Urothelium cell line (cell line): ENCODE data around the gene ZSWIM1.

ENCODE experiments used
- DNase-seq: peaks from one replicate; pipeline ENCODE4 v3.0.0; 2011; ENCODE audit warnings: low spot score, mixed read lengths
- FAIRE-seq: peaks from 2 replicates; lab custom pipeline; 2011; peaks lifted over from hg19 to GRCh38; lab: Jason Lieb, UNC

ZSWIM1 gene

GRCh38 chr20:45880988-45881788, at the start of gene ZSWIM1:
Gene ZSWIM1 (plus strand): TSS chr20:45881227. CDS start chr20:45882593, 1,366 bp downstream.
- FAIRE-seq (peak; percentile 92), DNase-seq (peak; percentile 100)

- DNase-seq, result no peak
- FAIRE-seq, result no peak
Observed at GRCh38 chr20:45832619-45833018, 48.4 kb upstream of the ZSWIM1 start.

- FAIRE-seq (no peak), DNase-seq (peak; percentile 94)
Observed at GRCh38 chr20:45833030-45833882, 47.8 kb upstream of the ZSWIM1 start, which contains the start of gene SNX21. Gene SNX21 (plus strand): TSS chr20:45833799. CDS start chr20:45833920, 121 bp downstream.

GRCh38 chr20:45833883-45834796, 46.9 kb upstream of the ZSWIM1 start:
- DNase-seq (peak; percentile 92), FAIRE-seq (no peak)

- FAIRE-seq, result no peak
- no peak for DNase-seq
Observed at GRCh38 chr20:45834797-45835161, 46.2 kb upstream of the ZSWIM1 start.

GRCh38 chr20:45835329-45835765, 45.7 kb upstream of the ZSWIM1 start:
- no peak for FAIRE-seq

GRCh38 chr20:45835825-45836224, 45.2 kb upstream of the ZSWIM1 start:
- FAIRE-seq, result no peak
- peak; percentile 57 for DNase-seq

More at GRCh38 chr20:45835329-45835765, 45.7 kb upstream of the ZSWIM1 start:
- DNase-seq, result no peak

GRCh38 chr20:45836841-45837240, 44.2 kb upstream of the ZSWIM1 start:
- DNase-seq (no peak), FAIRE-seq (no peak)

GRCh38 chr20:45840700-45841198, 40.3 kb upstream of the ZSWIM1 start:
- FAIRE-seq (no peak), DNase-seq (no peak)

GRCh38 chr20:45841407-45842129, 39.5 kb upstream of the ZSWIM1 start:
- DNase-seq (no peak), FAIRE-seq (no peak)

GRCh38 chr20:45842169-45842812, 38.7 kb upstream of the ZSWIM1 start:
- DNase-seq (no peak), FAIRE-seq (no peak)

- no peak for FAIRE-seq
- DNase-seq, result no peak
Observed at GRCh38 chr20:45843506-45843905, 37.5 kb upstream of the ZSWIM1 start.

- no peak for FAIRE-seq
- no peak for DNase-seq
Observed at GRCh38 chr20:45845452-45845851, 35.6 kb upstream of the ZSWIM1 start.

GRCh38 chr20:45848421-45848820, 32.6 kb upstream of the ZSWIM1 start:
- DNase-seq (no peak), FAIRE-seq (no peak)

- DNase-seq (no peak), FAIRE-seq (no peak)
Observed at GRCh38 chr20:45848969-45849582, 32.0 kb upstream of the ZSWIM1 start.

GRCh38 chr20:45850238-45850637, 30.8 kb upstream of the ZSWIM1 start:
- DNase-seq (no peak), FAIRE-seq (no peak)

- no peak for FAIRE-seq
- DNase-seq, result no peak
Observed at GRCh38 chr20:45850926-45851325, 30.1 kb upstream of the ZSWIM1 start.

- no peak for FAIRE-seq
Observed at GRCh38 chr20:45851501-45851900, 29.5 kb upstream of the ZSWIM1 start.

GRCh38 chr20:45852326-45852725, 28.7 kb upstream of the ZSWIM1 start:
- FAIRE-seq (no peak), DNase-seq (no peak)

More at GRCh38 chr20:45851501-45851900, 29.5 kb upstream of the ZSWIM1 start:
- DNase-seq, result no peak
